GM21737 (cell line): ENCODE results near the gene FRMPD4.

Source experiments
- ATAC-seq: cut with Tn5 transposase; IDR thresholded peaks from one replicate; pipeline ENCODE4 v1.9.1; 2021; ENCODE audit warnings: mild to moderate bottlenecking, moderate library complexity; ENCODE audit not compliant: unreplicated experiment

FRMPD4 gene

DNA sequence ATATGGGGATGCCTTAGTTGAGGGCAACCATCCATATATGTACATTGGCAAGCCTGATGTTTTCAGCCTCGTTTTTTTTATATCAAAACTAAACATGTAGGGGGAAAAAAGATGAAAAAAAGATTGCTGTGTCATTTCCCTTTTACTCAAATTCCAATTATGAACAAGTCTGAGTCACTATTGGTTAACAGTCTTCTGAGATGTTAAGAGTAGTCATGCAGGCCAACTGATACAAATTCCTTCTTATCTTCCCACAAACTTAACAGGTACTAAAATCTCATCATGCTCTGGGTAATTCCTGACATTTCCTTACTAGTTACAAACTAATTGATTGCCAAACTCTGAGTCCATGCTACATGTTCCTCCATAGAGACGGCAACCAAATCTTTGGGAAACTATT lies 222.1 kb downstream of the FRMPD4 start:
- ATAC-seq = no peak

DNA sequence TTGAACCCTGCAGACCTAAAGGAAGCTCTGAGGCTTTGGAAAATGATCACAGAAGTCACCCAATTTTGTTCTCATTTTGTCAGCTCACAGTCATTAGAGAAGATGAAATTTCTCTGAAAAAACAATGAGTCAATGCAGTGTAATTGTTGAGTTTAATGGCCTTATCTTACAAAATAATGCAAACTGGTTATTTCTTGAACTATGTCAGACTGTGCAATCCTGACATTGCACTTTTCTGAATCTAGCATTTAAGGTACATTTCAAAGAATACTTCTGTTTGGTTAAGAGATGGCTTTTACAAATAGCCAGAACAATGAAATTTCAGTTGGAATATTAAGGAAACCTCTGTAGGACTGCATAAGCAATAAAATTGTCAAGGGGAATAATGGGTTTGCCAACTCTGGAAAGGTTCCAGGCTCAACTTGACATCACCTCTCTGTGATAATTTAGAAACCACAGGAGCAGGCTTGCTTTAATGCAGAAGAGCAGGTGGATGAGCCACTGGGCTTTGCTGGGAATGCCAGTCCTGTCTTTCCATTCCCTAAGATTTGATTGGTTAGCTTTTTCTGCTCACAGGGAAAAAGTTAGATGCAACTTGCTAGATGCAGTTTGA lies 222.8 kb downstream of the FRMPD4 start:
- ATAC-seq = no peak

DNA sequence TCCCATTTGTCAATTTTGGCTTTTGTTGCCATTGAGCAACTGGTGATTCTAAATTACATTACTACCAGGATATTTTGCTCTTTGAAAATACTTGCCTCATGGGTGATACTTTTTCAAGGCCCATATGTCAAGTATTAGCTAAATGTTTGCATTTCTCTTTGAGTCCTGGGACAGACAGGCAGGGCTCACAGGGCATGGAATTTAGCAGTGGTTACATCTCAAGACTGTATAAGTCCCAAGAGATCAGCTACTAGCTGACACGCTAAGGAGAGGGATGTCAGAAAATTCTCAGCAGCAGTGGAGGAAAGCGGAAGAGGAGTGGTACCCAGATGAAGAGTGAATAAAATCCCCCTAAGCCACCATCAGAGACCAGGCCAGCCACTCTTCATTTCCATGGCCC lies 224.9 kb downstream of the FRMPD4 start:
- no peak for ATAC-seq

DNA sequence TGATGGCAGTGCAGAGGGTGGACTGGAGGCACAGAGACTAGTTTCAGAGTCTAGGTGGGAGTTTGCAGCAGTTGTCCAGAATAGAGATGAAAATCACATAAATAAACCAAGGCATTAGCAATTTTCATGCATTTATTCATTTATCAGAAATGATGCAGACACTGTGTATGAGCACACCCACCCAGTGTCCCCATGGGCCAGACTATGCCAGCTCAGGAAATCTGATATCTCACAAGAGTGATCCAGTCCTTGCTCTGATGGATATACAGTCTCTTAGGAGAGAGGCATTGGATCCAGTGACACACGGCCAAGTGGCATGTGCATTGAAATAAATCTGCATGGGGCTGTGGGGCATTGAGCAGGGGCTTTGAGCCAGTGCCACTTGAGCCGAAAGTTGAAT lies 228.2 kb downstream of the FRMPD4 start:
- no peak for ATAC-seq

DNA sequence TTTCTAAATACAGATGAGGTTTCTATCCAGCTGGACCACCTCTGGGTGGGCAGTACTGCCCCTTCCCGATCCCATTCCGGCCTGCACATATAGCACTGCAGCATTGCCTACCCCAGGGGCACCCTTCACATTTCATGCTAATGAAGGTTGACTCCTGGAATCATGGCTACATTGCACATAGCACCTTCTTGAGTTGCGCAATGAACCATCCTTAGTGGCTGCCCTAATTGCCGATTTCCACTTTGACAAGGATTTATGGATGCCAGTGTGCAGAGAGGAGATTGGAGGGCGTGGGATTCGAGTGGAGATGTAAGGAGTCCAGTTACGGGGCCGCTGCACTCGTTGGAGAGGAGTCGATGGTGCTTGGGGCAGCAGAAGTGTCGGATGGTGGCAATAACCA lies 229.0 kb downstream of the FRMPD4 start:
- no peak for ATAC-seq

DNA sequence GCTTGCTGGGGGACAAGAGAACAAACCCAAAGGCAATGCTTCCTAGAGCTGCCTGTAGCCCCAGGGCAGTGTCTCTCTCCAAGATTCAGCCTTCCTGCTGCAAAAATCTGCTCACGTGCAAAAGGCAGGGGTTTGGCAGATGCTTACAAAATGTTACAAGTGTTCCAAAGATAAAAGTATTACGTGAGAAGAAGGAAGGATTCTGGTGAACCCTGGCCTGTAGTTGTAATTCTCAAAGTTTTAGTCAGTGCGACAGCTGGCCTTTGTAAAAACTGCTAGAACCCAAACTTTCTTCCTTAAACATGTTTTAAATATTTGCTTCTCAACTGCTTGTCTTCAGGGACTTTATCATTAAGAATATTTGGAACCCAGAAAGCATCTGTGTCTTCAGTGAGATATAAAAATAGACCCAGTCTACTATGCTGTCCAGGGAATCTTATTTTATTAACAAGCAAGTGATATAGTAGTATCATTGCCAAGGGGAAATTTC lies 232.3 kb downstream of the FRMPD4 start:
- no peak for ATAC-seq

DNA sequence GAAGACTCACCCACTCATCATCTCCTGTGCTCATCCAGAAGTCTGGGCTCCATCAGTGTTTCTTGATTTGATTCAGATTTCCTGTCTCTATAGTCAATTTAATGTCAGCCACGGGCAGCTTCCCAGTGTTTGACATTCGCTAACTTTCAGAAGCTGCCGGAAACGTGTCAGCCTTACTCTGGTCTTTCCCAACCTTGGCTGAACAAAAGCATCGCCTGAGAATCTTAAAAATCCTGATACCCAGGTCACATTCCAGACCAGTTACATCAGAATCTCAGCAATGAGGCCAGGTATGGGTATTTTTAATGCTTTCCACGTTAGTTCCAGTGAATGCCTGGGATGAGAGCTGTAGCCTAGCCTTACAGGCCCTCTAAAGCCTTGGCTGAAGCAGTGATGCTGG lies 233.8 kb downstream of the FRMPD4 start:
- ATAC-seq = no peak

DNA sequence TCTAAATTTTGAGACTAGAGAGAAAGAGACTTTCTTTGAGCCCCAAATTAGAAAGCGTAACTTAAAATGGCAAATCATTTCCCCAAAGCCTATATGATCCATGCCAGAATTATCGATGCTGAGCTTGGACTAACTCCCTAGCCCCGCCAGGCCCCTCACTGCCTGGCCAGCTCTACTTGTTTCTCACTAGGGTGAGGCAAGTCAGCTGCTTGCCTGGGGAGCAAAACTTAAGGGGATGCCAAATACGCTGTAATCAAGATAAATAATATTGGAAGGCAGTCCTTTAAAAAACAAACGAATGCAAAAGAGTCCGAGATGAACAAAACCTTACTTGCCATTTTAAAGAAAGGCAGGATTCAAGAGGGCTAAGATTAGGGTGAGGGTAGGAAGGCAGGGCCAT lies 236.0 kb downstream of the FRMPD4 start:
- no peak for ATAC-seq

DNA sequence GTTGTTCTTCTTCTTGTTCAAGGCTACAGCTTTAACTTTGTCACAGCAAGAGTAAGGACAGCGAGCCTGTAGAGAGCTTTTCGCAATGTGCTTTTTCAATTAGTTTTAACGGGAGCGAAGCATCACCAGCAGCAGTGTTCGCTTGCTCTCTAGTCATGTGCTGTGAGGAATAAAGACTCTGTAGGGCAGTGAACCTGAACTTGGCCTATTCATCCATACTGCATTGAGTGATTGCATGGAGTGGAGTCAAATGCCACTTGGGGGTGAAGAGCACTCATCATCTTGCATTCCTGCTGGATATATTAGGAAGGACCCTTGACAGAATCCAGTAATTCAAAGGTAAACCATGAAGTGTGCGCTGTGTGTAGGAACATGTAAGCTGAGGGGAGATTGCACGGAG lies 240.0 kb downstream of the FRMPD4 start:
- no peak for ATAC-seq

DNA sequence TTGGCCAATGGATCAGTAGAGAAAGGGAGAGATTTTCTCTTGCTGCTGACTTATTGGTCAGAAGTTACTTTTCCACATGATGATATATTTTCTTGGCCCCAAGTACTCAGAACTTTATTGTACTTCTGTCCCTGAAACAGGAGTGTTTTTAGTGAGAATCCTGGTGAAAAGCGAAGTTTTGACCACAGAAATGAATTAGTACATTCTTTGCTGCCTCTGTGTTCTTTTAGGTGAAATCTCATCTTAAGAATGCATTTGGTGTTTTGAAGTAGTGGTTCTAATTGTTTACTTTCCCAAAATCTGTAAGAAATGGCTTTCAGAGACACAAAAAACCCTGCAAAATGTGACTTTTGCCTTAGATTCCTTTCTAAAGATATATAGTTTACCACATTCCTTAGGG lies 240.4 kb downstream of the FRMPD4 start:
- no peak for ATAC-seq

DNA sequence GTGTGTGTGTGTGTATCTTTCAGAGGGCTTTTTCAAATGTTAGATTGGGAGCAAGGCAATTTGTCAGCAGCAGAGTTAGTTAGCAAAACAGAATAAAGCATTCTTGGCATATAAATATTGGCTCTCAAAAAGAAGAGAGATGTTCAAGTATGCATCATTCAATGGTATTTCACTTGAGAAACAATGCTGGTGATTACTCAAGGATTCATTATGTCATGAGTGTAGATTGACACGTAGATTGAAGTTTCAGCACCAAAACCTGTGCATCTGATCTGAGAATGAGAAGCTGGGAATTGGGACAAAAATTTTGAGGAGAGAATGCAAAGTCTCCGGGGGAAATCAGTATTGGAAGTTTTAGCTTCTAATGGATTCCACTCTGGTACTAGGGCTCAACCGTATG lies 241.4 kb downstream of the FRMPD4 start:
- no peak for ATAC-seq

DNA sequence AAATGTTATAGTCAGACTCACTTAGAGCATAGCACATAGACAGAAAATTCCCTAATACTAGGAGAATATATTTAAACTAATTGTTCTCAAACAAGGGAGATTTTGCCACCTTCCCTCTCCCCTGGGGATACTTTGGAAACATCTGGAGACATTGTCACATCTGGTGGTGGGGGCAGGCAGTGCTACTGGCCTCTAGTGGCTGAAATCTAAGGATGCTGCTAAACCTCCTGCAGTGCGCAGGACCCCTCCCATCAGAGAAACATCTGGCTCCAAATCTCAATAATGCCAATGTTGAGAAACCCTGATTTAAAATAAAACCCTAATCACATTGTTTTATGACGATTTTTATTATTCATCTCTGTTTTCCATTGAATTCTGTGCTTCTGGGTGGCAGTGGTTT lies 244.9 kb downstream of the FRMPD4 start:
- ATAC-seq = no peak

DNA sequence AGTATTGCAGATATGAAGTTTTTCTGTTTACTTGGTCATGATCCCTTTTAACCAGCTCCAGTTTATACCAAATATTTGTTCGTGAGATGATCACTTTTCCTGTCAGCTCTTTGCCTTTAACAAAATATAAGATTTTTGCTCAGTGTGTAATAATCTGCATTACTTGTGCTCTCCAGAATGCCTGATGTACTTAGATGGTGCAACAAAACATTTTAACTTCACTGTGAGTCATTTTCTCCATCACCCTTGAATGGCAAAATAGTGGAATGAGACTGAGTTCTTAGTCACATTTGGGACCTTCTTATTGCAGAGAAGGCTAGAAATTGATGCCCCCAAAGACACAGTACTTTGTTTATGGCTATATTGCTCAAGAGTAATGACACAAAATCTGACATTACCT lies 252.0 kb downstream of the FRMPD4 start:
- ATAC-seq = no peak

DNA sequence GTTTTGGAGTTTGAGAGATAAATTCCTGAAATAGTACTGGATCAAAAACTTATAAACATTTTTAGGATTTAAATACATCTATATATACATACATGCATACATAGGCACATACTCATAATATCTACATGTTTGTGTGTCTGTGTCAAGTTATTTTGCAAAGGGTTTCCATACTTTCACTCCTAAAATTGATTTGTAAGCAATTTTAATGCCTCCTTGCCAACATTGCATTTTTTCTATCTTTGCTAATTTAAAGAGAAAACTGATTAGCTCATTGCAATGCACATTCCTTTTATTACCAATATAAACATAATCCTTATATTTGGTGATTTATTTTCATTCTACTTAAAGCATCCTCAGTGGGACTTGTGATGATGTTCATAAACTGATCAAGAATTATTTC lies 258.3 kb downstream of the FRMPD4 start:
- ATAC-seq = no peak

DNA sequence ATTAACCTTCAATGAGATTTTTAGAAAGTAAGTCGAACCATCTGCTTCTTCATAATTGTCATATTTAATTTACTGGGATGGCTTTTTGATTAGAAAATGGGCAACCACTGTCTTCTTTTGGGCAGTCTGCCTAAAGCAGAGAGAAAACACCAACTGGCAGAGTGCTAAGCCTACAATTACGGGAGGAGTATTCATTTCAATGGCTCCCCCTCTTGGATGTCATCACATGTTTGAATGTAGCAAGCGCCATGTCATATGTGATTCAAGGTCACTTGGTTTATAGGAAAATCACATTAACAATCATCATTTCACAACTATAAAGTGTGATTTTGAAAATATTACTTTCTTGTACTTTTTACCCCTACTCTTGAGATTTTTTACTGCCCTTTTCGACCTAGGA lies 261.9 kb downstream of the FRMPD4 start:
- no peak for ATAC-seq

DNA sequence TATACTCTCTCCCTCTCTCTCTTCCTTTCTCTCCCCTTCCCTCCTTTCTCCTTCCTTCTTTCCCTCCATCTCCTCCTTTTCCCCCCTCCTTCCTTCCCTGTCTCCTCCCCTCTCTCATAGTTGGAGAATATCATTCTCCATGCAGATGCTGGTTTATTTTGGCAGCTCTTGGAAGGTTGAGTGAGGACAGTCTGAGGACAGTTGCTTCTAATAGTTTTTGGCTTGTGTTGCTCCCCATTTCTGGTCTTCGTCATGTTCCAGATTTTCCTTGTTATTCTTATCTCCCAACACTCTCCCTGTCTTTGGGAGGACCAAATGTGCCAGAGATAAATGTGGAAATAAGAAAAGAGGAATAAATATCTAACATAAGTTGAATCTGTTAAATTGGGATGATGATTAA lies 263.0 kb downstream of the FRMPD4 start:
- ATAC-seq = no peak

DNA sequence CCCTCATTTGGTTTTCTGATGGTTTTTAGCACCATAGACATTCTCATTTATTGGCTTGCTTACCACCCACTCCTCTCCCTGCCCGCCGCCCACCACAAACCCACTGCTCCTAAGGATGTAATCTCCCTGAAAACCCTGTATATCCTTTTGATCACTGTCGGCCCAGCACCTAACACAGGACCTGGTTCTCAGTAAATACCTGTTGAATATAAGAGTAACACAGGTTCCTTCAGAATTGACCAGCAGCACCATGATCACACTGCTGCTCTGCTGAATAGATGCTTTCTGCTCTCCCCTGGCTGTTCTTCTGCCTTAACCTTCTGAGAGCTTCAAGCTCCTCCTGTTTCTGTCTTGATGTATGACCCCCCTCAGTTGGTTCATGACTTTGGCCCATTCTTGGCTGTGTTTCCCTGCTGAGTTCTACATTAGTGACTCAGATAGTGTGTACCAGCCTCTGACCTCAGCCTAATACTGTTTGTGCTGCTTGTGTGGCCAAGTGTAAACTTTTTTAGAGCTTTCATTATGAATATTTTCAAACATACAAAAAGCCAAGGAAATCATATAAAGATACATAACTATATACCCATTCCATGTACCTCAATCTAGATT lies 265.3 kb downstream of the FRMPD4 start:
- ATAC-seq = no peak

DNA sequence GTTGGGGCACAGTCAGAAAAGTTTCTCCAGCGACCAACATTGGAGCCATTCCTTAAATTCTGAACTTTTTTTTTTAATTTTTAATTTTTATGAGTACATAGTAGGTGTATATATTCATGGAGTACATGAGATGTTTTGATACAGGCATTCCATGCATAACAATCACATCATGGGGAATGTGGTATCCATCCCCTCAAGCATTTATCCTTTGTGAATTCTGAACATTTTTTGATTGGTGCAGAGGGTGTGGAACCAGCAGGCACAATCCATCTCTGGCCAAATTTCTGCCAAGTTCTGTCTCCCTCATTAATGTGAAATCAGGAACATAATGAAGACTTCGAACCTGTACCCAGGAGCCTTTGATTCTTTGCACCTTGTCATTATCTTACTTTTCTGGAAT lies 267.0 kb downstream of the FRMPD4 start:
- no peak for ATAC-seq

DNA sequence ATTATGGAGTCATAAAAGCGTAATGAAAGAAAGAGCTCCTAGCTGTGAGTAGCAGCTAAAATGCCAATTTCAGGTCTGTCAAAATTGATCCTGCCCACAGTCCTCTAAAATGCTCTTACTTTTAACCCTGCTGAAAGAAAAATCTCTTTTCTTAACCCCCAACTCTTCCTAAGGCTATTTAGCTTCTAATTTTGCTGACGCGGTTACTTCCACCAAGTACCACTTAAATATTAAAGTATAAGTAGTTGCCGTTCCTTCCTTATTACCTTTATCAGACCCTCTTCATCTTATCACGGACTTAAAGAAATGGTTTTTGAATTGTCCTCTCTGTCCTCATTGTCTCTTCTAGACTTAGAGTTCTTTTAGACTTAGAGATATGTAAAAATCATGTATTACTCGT lies 272.2 kb downstream of the FRMPD4 start:
- no peak for ATAC-seq

DNA sequence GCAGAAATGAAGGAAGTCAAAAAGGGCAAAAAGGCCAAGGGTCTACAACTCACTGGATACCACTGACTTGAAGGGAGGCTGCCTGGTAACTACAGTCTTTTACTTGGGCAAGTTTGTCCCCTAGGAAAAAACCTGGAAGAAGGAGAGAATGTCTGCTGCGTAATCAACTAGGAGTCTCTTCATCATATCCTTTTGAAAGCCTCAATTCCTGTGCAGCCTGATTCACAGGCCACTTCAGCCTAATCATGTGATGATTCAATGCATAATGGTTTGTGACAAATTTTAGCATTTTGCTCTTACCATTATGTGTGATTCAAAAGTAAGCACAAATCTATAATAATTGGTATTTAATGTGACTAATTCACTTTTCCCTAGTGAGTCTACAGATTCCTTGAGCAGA lies 273.6 kb downstream of the FRMPD4 start:
- no peak for ATAC-seq

DNA sequence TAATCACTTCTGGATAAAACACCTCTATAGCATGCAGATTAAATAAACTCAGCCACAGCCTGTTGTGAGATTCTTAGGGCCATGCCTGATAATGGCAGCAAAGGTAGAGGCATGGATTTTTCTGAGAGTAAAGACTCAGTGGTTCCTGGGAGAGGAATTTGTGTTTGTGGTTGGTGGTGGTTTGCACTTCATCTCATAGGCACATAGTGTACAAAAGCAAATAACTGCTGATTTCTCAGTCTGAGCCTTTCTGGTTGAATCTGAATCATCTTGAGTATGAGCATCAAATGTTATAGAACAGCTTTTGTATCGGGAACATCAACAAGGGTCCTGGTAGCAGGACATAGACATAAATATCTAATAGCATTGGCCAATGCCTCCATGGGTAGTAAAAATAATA lies 274.3 kb downstream of the FRMPD4 start:
- ATAC-seq = no peak

DNA sequence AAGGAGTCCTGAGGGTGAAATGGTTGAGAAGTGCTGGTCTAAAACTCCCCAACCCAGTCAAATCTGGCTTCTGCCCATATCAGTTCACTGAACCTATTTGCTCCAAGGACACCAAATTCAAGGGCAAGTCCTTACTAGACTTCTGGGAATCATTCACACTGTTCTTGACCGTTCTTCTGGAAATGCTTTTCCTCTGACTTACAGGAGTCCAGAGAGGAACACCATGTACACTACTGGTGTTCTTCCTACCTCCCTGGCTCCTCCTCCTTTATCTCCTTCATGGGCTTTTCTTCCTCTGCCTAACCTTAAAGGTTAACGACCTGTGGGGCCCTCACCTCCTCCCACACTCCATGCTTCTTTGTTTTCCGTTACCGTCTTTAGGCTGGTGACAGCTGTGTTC lies 281.3 kb downstream of the FRMPD4 start:
- ATAC-seq = no peak

DNA sequence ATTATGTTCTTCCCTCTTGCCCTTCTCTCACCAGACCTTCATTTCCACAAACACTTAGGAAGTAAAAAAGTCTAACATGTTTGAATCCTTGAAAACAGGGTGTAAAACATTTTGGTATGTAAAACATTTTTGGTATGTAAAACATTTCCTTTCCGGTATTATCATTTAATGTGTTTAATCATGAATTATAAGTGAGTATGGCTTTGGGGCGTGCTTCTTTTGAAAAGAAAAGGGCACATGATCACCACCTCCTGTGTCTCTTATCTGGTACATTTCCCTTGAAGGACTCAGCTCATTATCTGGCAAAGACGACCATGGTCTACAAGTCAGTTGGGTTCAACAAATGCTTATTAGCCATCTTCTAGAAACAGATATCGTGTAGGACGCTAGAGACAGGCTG lies 283.6 kb downstream of the FRMPD4 start:
- ATAC-seq = no peak
